ENCODE results near the gene TIMM50.
"Not testable (repeated sequence)": the region's sequence is repeated elsewhere in the genome, so short reads cannot be mapped to it uniquely, and the experiment has no call there.

TIMM50 gene

DNA sequence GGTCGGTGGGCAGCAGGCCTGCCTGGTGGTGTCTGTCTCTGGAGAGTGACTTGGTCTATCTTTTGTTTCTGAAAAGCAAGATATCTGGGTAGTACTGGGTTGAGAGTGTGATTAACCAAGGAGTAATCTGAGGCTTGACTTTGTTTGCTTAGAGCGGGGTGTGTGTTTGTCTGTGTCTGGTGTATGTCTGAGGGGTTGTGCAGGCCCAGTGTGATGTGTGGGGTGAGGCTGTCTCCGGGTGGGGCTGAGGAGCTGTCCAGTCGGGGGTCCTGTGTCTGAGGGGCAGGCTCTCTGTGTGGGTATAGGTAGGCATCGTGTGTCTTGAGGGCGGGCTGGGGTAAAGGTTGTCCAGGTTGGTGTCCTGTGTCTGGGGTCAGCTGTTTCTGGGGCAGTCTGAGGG is 11.1 kb upstream of the TIMM50 start:
- no peak for DNase-seq (ENCODE audit: low read depth)

DNA sequence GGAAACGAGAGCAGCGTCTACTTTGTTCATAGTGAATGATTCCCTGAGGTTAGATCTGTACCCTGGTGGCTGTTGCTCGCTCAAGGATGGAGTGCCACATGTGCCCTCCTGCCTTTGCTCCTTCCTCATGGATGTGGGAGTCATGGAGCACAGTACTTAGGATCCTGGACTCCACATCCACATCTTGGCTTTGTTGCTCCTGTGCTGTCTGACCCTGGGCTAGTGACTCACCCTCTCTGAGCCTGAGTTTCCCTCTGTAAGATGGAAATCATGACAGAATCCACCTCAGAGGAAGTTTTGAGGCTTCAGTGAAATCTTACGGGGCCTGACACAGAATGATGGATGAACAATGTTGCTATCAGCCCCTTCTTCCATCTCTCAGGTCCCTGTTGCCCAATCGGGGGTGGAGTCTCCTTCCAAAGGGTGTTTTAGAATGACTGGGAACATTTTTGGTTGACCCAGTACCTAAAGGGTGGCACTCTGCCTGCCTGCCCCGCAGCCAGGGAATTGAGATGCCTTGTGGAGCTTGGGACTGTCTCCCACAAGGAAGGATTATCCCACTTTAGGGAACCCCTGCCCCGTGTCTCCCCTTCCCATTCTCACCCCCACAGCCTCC is 9.8 kb upstream of the TIMM50 start:
- DNase-seq (ENCODE audit: low read depth) = no peak

DNA sequence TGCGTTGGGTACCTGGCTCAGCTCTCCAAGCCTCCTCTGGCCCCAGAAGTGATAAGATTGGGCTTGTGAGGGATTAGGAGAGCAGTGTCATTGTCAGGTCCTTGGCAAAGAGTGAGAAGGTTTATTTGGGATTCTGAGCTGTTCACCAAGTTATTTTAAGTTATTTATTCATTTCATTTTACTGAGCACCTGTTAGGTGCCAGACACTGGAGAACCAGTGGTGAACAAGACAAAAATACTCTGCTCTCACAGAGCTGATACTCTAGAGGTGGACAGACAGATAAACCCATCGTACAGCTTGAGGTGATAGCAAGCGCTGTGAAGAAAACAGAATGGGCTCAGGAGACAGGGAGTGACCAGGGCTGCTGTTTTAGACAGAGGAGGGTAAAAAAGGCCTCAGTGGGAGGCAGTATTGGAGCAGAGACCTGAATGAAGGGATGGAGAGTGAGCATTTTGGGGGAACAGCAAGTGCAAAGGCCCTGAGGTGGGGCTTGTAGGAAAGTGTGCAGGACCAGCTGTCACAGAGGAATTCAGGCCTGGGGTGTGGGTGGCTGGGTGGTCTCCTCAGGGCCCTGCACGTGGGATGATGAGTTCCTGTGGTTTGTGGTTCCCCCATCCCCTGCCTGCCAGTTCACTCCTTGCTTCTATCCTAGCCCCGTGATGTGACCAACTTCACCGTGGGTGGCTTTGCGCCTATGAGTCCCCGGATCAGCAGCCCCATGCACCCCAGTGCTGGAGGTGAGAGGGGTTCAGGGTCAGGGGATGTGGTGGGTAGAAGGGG is 8.7 kb upstream of the TIMM50 start:
- no peak for DNase-seq (ENCODE audit: low read depth)

DNA sequence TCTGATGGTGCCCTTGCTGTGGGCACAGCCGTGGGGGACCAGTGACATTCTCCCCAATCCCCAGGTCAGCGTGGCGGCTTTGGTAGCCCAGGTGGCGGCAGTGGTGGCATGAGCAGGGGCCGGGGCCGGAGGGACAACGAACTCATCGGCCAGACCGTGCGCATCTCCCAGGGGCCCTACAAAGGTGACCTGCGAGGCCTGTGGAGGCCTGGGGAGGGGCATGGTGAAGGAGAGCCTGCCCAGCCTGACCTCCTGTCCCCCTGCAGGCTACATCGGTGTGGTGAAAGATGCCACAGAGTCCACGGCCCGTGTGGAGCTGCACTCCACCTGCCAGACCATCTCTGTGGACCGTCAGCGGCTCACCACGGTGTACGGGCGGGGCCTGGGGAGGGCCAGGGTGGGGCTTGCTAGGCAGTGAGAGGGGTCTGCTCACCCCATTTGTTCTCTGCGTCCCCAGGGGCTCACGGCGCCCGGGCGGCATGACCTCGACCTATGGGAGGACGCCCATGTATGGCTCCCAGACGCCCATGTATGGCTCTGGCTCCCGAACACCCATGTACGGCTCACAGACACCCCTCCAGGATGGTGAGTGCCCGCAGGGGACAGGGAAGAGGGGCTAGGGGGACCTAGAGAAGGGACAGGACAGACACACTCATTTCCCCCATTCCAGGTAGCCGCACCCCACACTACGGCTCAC is 7.7 kb upstream of the TIMM50 start:
- DNase-seq (ENCODE audit: low read depth) = no peak

DNA sequence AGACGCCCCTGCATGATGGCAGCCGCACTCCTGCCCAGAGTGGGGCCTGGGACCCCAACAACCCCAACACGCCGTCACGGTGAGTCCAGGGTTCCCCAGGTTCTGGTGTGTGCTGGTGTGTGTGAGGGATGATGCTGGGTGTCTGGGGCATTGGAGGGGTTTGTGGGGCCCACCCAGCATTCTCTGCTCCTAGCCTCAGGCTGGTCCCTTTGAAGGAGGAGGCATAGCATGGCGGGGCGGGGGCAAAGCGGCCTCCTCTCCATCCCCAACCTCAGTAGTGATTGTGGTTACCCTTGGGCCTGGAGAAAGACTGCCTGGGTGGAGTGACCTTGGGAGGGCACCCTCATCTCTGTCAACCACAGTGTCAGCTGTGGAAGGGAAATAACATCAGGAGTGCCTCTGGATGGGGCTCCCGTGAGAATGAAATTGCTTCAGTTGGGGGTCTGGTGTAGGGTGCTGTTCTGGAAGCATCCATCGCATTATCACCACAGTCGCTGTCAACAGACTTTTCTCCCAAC is 7.1 kb upstream of the TIMM50 start:
- DNase-seq (ENCODE audit: low read depth) = no peak

DNA sequence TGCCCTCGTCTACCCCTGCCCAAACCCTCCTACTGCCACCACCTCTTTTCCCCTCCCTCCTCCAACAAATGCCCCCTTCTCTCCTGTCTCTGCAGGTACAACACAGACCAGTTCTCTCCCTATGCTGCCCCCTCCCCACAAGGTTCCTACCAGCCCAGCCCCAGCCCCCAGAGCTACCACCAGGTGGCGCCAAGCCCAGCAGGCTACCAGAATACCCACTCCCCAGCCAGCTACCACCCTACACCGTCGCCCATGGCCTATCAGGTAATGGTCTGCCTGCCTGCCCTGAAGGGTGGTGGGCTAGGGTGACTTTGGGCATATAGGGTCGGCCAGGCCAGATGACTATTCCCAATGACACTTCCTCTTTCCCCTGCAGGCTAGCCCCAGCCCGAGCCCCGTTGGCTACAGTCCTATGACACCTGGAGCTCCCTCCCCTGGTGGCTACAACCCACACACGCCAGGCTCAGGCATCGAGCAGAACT is 6.5 kb upstream of the TIMM50 start:
- no peak for DNase-seq (ENCODE audit: low read depth)

DNA sequence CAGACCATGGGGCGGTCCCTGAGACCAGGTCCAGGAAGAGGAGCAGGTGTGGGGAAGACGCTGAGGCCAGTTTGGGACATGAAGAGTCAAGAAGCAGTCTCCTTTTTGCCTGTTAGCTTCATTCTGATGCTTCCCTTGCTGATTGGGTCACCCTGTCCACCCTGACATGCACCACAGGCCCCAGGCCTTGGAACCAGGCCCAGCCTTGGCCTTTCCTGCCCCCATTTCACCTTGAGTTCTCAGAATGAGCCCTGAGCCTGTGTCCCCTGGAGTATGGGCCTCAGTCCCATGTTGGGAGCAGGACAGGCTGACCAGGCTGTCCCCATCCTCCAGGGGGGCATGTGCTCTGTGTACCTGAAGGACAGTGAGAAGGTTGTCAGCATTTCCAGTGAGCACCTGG is 4.9 kb upstream of the TIMM50 start:
- DNase-seq (ENCODE audit: low read depth) = no peak

DNA sequence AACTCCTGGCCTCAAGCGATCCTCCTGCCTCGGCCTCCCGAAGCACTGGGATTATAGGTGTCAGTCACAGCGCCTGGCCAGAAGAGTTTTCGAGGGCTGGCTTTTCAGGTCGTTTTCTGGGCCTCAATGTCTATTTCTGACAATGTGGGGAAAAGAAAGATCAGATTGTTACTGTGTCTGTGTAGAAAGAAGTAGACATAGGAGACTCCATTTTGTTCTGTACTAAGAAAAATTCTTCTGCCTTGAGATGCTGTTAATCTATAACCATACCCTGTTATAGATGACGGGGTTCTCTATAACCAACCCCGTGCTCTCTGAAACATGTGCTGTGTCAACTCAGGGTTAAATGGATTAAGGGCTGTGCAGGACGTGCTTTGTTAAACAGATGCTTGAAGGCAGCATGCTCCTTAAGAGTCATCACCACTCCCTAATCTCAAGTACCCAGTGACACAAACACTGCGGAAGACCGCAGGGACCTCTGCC is 1.3 kb upstream of the TIMM50 start:
- DNase-seq (ENCODE audit: low read depth) = not testable (repeated sequence)

DNA sequence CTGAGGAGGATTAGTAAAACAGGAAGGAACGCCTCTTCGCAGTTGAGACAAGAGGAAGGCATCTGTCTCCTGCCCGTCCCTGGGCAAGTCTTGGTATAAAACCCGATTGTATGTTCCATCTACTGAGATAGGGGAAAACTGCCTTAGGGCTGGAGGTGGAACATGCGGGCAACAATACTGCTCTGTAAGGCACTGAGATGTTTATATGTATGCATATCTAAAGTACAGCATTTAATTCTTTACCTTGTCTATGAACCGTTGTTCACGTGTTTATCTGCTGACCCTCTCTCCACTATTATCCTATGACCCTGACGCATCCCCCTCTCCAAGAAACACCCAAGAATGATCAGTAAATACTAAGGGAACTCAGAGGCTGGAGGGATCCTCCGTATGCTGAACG is 722 bp upstream of the TIMM50 start:
- DNase-seq (ENCODE audit: low read depth) = no peak

DNA sequence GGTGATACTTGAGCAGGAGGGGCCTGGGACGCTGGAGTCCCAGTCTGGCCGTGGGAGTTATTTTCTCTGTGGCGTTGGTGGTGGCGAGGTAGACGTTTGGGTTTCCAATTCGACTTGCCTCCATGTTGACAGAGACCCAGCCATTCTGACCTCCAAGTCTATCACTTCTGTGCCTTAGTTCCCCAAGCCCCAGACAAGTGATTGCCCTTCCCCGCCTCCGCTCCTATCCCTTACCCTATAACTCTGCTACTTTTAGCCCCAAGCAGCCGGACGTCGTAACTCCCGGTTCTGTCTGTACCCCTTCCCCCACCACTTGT is 549 bp downstream of the TIMM50 start:
- no peak for DNase-seq (ENCODE audit: low read depth)

DNA sequence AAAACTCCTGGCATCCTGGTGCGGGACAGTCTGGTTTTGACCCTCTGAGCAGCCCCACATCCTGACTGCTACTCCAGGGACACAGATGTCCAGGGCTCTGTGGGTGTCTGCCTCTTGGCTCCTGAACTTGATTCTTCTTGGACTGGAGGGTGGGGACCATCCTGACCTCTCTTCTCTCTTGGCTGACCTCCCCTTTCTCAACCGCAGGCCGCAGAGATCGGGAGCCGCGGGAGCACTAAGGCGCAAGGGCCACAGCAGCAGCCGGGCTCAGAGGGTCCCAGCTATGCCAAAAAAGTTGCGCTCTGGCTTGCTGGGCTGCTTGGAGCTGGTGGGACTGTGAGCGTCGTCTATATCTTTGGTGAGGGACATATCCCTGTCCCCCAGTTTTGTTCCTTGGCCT is 1.0 kb downstream of the TIMM50 start:
- no peak for DNase-seq (ENCODE audit: low read depth)

DNA sequence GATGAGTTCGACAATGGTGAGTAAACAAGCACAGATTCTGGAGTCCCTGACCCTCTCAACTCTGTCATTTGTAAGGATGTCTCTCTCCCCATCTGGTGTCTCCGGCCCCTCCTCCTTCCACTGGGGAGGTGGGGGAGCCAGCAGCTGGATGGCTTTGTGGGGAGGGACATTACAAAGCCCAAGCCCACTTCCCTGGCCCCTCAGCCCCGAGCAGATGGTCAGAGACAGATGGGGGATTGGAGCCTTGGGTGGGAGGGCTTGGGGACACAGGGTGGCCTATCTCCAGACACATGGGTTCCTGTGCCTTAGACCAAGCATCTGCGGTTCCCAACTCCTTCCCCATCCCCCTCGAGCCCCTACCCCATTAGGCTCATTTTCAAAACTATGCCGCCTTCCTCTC is 2.5 kb downstream of the TIMM50 start:
- no peak for DNase-seq (ENCODE audit: low read depth)

DNA sequence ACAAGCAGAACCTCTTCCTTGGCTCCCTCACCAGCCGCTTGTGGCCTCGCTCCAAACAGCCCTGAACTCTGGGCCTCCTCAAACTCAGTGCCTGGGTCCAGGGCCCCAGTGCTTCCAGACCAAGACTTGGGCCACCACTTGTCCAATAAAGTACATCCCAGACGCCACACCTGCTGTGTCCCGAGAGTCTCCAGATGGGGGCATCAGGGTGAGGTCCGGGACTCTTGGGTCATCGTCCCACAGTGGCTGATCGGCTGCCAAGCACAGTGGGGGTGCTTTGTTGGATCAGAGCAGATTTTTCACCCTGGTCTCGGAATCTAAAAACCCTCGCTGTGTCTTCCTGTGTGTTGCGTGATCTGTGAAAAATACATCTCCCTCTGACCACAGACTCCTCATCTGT is 9.1 kb downstream of the TIMM50 start:
- DNase-seq (ENCODE audit: low read depth) = no peak

DNA sequence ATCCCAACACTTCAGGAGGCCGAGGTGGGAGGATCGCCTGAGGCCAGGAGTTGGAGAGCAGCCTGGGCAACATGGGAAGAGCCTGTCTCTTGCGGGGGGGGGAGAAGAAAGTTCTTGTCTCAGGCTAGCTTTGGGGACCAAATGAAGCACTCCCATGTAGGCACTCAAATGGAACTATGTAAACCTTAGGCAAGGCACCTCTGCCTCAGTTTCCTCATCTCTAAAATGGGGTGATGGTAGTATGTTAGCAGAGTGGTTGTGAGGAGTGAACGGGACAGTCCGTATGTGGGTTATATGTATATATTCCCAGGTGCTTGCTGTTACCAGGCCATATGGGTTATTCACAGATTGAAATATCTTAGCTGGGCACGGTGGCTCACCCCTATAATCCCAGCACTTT is 11.6 kb downstream of the TIMM50 start:
- DNase-seq (ENCODE audit: low read depth) = no peak

DNA sequence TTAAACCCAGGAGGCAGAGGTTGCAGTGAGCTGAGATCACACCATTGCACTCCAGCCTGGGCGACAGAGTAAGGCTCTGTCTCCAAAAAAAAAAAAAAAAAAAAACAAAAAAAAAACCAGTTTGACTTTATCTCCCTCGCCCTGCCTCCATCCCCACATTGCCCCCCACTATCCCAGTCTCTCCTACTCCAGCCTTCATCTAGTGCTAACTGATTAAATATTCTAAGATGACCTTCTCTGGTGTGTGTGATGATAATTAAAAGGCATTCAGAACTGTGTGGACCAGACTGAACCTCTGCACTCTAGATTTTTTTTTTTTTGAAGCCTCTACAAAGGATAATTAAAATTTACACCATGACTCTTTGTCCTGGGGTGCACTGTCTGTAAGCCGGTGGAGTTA is 12.2 kb downstream of the TIMM50 start:
- DNase-seq (ENCODE audit: low read depth) = no peak

DNA sequence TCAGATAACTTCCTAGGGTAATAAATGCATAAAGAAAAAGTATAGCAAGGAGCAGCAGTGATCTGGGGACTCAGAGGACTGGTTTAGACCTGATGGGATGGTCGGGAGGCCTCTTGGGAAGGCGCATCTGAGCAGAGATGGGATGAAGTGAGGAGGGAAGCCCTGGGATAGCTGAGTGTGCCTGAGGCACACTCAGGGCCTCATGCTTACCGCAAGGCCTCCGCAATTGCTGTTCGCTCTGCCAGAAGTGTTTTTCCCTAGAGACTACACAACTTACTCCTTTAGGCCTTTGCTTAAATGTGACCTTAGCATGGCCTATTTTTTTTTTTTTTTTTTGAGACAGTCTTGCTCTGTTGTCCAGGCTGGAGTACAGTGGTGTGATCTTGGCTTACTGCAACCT is 14.0 kb downstream of the TIMM50 start:
- no peak for DNase-seq (ENCODE audit: low read depth)

DNA sequence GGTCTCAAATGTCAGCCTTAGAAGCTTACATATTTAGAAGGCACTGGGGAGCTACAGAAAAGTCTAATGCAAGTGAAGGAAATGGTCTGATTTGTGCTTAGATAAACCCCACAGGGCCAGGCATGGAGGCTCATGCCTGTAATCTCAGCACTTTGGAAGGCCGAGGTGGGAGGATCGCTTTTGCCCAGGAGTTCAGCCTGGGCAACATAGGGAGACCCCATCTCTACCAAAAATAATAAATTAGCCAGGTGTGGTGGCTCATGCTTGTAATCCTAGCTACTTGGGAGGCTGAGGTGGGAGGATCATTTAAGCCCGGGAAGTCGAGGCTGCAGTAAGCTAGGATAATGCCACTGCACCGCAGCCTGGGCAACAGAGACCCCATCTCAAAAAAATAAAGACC is 15.4 kb downstream of the TIMM50 start:
- no peak for DNase-seq (ENCODE audit: low read depth)

DNA sequence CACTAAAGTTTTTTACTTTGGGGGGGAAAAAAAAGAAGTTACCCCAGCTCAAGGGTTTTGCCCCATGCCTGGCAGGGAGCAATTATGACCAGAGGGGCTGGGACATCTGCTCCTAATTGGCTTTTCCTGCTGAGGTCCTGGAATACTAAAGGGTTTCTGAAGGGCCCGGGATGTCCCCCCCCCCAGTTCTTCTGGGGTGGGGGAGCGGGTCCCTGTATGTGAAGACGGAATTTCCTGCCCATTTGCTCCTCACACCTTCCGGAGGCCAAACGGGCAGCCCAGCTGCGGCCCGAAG is 17.0 kb downstream of the TIMM50 start:
- no peak for DNase-seq (ENCODE audit: low read depth)

DNA sequence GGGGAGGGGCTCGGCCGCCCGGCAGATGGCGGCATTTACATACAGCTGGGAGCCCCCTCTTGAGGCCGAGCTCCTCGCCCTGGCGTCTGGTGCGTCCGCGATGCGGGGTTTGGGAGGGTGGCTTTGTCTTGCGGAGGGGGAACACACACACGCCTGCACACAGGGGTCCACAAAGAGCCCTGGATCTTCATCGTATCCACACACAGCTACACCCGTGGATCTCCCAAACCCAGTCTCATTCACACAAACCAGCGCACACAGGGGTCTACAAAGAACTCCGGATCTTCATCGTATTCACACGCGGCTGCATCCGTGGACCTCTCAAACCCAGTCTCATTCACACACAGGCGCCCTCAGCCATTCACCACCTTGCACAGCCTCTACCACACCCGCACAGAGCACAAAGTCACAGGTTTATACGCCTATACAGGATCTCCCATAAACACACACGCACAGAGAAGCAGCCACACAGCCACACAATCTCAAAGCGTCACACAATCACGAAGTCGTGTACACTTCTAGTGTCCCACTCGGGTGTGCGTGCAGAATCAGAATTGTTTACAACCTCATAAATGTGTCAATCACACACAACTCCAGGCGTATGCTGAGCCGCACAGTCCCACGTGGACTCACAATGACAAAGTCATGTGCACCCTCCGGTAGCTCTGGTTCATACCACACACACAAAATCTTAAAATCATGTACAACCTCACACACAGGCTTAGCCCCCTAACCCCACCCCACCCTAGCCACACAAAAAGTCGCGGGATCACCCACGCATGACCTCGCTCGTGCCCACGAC is 17.6 kb downstream of the TIMM50 start:
- no peak for DNase-seq (ENCODE audit: low read depth)

DNA sequence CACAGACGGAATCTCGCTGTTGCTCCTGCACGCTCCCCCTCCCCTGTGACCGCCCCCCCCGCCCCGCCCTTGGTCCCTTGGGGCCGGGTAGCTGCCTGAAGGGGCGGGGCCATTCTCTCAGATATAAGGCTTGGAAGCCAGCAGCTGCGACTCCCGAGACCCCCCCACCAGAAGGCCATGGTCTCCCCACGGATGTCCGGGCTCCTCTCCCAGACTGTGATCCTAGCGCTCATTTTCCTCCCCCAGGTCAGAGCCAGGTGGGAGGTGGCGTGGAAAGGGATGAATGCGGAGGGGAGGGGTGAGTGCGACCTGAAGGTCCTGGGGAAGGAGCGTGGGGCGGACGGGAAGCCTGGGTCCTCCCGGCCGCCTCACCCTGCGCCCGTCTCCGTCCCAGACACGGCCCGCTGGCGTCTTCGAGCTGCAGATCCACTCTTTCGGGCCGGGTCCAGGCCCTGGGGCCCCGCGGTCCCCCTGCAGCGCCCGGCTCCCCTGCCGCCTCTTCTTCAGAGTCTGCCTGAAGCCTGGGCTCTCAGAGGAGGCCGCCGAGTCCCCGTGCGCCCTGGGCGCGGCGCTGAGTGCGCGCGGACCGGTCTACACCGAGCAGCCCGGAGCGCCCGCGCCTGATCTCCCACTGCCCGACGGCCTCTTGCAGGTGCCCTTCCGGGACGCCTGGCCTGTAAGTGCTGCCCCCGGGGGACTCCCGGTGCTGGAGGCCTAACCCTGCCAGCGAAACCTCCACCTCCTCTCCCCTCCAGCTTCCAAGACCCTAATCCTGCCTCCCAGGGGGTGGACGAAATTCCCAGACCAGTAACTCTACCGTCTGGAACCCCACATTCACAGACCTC is 18.4 kb downstream of the TIMM50 start, which contains the start of gene DLL3:
DLL3 (plus strand) TSS at position 150 of the 845 bp plus-strand sequence; CDS start at position 178, 28 bp downstream.
- no peak for DNase-seq (ENCODE audit: low read depth)

DNA sequence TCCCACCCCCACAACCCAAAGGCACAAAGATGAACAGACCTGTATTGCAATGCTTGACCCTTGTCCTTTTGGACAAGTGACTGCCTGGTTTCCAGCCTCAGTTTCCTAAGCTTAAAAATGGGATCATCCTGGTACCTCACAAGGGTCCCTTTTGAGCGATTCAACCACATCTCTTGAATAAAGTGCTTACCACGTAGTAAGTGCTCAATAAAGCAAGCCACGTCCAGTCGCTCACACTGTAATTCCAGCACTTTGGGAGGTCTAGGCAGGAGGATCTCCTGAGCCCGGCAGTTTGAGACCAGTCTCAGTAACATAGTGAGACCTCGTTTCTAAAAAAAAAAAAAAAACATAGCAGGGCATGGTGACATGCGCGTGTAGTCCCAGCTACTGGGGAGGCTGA is 19.3 kb downstream of the TIMM50 start:
- DNase-seq (ENCODE audit: low read depth) = no peak
